Stimulated activated CD8-positive, alpha-beta memory T cell treated with anti-CD3 and anti-CD28 coated beads, Interleukin-2, amount 100 ng/mL, for 1 hour (primary cell): ENCODE data around the gene C1orf159.
A peak's percentile ranks its signal among the peaks of the same experiment; 100 is the strongest.
"Not testable (repeated sequence)": the region's sequence is repeated elsewhere in the genome, so short reads cannot be mapped to it uniquely, and the experiment has no call there.

Experiments
- DNase-seq, 2 donors: peaks; one replicate each; pipeline ENCODE4 v3.0.0-alpha.2; 2020; ENCODE audit warnings: low read depth in 2 of 2

Gene C1orf159

GRCh38 chr1:1149416-1149815 is 33.5 kb upstream of the C1orf159 start:
- DNase-seq = no peak

- no peak for DNase-seq
These were observed 32.7 kb upstream of the C1orf159 start for GRCh38 chr1:1148569-1148968.

- DNase-seq = no peak
These were observed 32.2 kb upstream of the C1orf159 start for GRCh38 chr1:1148061-1148460.

- DNase-seq = no peak
These were observed 30.7 kb upstream of the C1orf159 start for GRCh38 chr1:1146596-1146995.

GRCh38 chr1:1146026-1146425 is 30.1 kb upstream of the C1orf159 start:
- DNase-seq = no peak

- no peak for DNase-seq
These were observed 29.6 kb upstream of the C1orf159 start for GRCh38 chr1:1145547-1145914.

GRCh38 chr1:1144843-1145546 is 29.1 kb upstream of the C1orf159 start:
- no peak for DNase-seq

- DNase-seq = peak in 1 of 2 donors; percentile 29
These were observed 28.4 kb upstream of the C1orf159 start for GRCh38 chr1:1144122-1144842.

GRCh38 chr1:1143636-1144035 is 27.7 kb upstream of the C1orf159 start:
- no peak for DNase-seq

- no peak for DNase-seq
These were observed 27.0 kb upstream of the C1orf159 start for GRCh38 chr1:1142844-1143243.

GRCh38 chr1:1142352-1142751 is 26.5 kb upstream of the C1orf159 start:
- not testable (repeated sequence) for DNase-seq

- no peak for DNase-seq
These were observed 26.0 kb upstream of the C1orf159 start for GRCh38 chr1:1141911-1142250.

- no peak for DNase-seq
These were observed 25.5 kb upstream of the C1orf159 start for GRCh38 chr1:1141244-1141910.

GRCh38 chr1:1140673-1141072 is 24.8 kb upstream of the C1orf159 start:
- no peak for DNase-seq

GRCh38 chr1:1137256-1138045 is 21.6 kb upstream of the C1orf159 start:
- DNase-seq = peak; percentile 39 to 55

- no peak for DNase-seq
These were observed 20.8 kb upstream of the C1orf159 start for GRCh38 chr1:1136547-1137230.

- DNase-seq = no peak
These were observed 19.6 kb upstream of the C1orf159 start for GRCh38 chr1:1135339-1136136.

- no peak for DNase-seq
These were observed 18.5 kb upstream of the C1orf159 start for GRCh38 chr1:1134300-1134970.

GRCh38 chr1:1132956-1133750 is 17.3 kb upstream of the C1orf159 start:
- no peak for DNase-seq
